ENCODE measurements around the gene TRMT6. TPM values are rescaled to one million over a fixed set of nuclear protein-coding genes. Genes with fewer than 3 reads are reported as not detected.

The TRMT6 gene, protein sequence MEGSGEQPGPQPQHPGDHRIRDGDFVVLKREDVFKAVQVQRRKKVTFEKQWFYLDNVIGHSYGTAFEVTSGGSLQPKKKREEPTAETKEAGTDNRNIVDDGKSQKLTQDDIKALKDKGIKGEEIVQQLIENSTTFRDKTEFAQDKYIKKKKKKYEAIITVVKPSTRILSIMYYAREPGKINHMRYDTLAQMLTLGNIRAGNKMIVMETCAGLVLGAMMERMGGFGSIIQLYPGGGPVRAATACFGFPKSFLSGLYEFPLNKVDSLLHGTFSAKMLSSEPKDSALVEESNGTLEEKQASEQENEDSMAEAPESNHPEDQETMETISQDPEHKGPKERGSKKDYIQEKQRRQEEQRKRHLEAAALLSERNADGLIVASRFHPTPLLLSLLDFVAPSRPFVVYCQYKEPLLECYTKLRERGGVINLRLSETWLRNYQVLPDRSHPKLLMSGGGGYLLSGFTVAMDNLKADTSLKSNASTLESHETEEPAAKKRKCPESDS
- 38.9 and 40.7 TPM in 2 replicates for total RNA-seq (2014; rRNA removed)
- 11.0 TPM for polyA plus RNA-seq (2012)

DNA sequence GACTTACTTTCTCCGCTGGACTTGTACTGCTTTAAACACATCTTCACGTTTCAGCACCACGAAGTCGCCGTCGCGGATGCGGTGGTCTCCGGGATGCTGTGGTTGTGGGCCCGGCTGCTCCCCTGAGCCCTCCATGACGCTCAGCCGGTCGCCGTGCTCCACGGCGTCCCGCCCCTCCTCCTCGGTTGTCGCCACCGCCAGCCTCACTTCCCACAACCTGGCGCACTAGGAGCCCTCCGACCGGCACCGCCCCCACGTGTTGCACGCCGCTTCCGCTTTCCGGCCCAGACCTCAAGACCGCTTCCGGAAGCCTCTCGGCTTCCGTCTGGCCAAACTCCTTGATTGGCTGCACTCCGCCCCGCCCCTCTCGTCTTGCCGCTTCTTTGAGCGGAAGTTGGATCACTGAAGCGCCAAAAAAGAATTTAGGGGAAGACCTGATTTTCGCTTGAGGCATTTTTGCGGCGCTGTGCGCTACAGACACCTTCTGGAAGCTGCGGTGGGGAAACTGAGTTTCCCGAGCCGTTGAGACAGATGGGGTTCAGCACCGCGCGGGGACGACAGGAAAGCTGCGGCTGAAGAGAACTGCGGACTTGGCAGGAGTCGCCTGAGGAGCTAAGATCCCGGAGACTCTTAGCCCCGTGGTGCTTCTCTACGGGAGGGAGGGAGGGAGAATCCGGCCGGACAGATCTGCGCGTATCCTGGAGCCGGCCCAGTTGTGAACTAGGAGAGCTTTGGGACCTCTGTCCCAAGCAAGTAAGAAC is at the start of gene TRMT6, which contains the start of gene MCM8:
TSS of gene TRMT6 (minus strand) at position 263 of the 761 bp plus-strand sequence. CDS start at position 135, 128 bp downstream.
TSS of gene MCM8 (plus strand) at position 382 of the 761 bp plus-strand sequence. CDS start 1,364 bp downstream, outside the sequence.
- DNase-seq (ENCODE audit: low read depth): peak; percentile 93

DNA sequence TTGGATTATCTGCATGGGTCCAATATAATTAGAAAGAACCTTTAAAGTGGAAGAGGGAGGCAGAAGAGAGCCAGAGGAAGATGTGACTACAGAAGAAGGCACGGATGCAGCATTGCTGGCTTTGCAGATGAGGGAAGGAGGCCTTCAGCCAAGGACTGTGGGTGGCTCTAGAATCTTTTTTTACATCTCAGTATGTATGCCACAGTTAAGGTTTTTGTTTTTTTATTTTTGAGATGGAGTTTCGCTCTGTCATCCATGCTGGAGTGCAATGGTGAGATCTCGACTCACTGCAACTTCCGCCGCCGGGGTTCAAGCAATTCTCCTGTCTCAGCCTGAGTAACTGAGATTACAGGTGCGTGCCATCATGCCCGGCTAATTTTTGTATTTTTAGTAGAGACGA is 49.5 kb upstream of the TRMT6 start:
- DNase-seq (ENCODE audit: low read depth): no peak

DNA sequence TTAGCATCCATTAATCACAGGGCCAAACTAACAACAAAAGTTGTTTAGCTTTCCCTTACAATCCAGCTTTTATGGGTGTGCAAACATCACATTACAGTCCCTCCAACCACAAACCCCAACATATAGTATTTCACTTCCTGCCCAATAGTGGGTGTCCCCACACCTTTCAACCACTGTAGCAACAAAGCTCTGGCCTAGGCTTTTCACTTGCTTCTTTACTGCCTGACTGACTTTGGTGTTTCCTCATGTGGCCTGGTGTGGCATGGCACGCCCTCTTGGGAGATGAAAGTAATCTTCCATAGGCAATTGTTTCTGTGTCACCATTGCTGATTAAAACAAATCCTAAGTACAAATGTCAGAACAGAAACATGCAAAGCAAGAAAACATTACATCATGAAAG is 46.4 kb upstream of the TRMT6 start:
- DNase-seq (ENCODE audit: low read depth): no peak

DNA sequence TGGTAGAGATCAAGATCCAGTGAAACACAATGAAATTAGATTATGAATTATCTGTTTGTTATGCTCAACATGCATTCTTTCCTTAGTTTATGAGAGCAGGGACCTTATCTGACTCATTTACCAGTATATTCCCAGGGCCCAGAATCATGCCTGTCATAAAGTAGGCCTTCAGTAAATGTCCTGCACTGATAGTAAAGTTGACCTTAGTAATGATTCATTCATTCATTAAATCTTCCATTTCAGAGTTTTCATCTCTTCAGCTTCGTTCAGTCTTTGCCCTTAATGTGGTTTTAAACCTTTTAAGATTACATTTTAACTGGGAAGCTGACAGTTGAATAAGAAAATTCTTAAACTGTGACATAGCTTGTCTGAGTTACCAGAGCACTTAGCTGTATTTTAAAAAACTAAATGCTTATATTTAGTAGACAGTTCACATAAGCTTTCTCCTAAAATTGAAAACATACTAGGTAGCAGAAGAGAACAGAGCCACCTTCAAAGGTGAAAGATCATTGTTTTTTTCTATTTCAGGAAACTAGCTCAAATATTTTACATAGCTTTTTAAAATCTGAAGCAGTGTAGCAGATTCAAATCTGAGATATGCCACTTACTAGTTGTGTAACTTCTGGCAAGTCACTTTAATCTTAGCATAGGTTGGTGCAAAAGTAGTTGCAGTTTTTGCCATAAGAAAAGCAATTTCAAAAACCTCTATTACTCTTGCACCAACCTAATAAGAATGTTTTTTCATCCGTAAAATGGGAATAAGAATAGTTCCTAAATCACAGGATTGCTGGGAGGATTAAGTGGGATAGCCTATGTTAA is 41.5 kb upstream of the TRMT6 start:
- peak; percentile 37 for DNase-seq (ENCODE audit: low read depth)

DNA sequence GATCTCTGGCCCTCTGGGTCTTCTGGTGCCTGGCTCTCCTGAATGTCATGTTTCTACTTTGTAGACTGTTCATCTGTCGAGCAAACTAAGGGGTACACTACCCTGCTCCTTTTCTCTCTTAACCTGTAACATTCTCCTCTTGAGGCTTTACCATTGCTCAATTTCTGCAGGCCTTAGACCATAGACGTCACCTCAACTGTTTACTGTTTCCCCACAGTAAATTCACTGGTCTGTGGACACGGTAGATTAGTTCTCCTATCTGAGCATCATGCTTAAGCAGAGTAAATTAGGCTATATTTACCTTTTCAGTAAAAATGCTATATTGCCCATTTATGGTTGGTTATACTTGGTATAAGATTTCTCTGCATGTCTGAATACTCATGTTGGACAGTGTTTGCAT is 40.6 kb upstream of the TRMT6 start:
- no peak for DNase-seq (ENCODE audit: low read depth)

DNA sequence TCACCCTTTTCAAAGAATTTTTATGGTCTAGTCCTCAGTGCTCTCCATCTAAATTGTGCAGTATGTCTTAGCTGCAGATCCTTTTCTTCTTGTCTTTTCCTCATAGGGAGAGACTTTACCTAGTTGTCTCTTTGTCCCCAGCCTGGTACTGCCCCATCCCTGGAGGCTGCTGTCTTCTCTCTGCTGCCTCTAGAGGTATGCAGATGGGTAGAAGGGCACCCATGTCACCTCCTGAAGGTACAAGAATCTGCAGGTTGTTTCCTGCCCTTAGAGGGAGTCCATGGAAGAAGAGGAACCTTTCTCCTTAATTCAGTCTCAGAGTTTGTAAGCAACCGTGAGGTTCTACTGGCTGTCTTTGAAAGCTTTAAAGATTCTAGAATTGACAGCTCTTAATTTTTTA is 39.2 kb upstream of the TRMT6 start:
- no peak for DNase-seq (ENCODE audit: low read depth)

DNA sequence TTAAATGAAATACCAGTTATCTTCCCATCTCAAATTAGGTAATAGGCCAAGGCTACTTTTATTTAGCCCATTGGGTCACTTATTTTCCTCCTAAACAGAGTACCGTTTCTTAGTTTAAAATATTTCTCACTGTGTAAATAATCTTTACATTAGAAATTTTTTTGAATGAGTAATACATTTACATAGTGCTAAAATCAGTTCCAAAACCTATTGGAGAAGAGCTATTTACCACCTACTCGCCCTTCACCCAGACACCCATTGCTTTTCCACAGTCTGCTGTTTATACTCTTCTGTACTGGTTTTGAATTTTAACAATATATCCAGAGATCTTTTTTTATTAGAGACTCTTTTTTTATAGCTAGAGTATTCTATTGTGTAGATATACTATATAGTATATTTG is 37.0 kb upstream of the TRMT6 start:
- DNase-seq (ENCODE audit: low read depth): no peak

DNA sequence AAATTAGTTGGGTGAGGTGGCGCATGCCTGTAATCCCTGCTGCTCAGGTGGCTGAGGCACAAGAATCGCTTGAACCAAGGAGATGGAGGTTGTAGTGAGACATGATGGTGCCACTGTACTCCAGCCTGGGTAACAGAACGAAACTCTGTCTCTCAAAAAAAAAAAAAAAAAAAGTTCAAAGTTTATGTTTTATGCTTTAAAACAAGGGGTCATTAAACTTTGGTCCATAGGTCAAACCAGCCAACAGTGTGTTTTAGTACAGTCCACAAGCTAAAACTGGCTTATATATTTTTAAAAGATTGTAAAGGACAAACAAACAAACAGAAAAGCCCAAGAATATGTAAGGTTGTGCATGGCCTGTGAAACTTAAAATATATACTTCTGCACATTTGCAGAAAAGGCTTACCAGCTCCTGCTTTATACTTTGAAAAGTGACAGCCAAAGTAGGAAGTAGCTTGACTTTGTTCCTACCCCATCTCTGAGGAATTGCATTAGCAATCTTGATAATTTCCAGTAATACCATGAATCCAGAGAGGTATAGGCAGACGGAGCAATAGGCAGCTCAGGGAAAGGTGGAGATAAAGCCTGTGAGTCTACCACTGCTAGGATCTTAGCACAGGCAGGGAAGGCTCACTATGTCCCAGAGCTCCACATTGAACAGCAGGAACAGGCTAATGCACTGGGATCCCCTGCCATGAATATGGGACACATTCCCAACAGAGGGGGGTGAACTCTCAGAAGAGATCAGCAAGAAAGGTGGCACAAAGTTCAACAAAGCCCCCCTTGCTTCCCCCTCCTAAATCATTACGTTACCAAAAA is 30.6 kb upstream of the TRMT6 start:
- no peak for DNase-seq (ENCODE audit: low read depth)

DNA sequence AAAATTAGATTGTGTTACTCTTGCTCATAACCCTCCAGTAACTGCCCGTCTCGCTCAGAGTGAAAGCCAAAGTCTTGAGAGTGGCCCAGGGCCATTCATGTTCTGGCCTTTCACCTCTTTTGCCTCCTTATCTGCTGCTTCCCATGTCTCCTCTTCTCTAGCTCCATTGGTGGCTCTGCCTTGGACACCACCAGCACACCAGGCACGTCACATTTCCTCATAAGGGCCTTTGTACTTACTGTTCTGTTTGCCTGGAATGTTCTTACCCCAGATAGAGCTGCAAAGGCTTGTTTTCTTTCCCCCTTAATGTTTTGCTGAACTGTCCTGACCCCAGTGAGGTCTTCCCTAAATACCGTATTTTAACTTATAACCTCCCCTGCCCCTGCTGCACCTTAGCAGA is 29.5 kb upstream of the TRMT6 start:
- no peak for DNase-seq (ENCODE audit: low read depth)

DNA sequence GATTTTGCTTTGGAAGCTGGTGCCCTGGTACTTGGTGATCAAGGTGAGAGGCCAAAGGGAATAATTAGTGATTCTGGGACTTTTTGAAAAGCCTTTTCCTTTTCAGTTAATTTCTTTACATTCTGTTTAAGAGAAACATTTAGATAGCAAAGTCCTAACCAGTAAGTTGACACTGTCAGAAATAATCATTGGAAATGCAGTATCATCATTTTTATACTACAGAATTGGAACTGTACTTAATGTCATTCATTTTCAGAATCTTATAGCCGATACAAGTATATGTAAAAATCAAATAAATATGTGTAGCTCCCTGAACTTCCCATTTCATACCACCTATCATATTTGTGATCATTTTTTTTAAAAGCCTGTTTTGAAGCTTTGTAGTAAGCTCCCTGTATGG is 27.6 kb upstream of the TRMT6 start:
- no peak for DNase-seq (ENCODE audit: low read depth)

DNA sequence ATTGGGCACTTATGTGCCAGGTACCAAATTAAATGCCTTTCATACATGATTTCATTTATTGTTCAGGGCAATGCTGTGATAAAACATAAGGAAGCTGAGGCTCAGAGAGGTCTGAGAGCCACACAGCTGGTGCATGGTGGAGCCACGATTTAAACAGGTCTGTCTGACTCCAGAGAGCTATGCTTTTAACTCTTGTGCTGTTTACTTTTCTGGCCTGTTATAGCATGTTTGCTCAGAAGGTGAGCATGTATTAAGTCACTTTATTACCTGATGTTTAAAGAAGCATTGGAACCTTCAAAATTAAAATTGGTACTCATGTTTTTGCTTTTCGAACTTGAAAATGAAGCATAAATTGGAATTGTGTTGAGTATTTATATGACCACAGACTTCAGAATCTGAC is 26.9 kb upstream of the TRMT6 start:
- no peak for DNase-seq (ENCODE audit: low read depth)

DNA sequence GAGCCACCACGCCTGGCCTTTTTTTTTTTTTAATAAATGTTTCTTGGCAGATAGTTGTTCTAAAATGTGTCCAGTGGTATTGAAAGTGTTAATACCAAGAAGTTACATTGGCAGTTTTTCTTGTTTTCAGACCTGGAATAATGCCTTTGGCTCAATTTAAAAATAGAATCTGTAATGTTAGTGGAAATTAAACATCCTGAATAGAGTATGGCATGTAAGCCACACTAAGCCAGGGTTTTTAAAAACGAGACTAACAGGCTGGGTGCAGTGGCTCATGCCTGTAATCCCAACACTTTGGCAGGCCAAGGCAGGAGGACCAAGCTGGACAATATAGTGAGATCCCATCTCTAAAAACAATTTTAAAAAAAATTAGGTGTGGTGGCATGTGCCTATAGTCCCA is 25.4 kb upstream of the TRMT6 start:
- no peak for DNase-seq (ENCODE audit: low read depth)

DNA sequence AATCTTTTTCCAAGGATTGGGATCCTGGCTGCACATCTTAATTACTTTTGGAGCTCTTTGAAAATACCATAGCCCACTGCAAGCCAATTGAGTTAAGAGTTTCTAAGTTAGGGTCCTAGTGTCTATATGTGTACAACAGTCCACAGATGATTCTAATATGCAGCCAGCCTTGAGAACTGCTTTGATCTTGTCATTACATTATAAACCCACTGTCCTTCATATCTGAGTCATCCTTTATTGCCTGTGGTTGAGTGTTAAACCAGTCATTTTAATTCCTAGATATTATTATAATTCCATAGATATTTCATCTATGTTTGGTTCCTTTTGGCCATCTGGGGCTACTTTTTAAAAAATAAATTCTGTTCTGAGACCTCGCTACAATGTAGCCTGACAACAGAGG is 24.2 kb upstream of the TRMT6 start:
- DNase-seq (ENCODE audit: low read depth): peak; percentile 31

DNA sequence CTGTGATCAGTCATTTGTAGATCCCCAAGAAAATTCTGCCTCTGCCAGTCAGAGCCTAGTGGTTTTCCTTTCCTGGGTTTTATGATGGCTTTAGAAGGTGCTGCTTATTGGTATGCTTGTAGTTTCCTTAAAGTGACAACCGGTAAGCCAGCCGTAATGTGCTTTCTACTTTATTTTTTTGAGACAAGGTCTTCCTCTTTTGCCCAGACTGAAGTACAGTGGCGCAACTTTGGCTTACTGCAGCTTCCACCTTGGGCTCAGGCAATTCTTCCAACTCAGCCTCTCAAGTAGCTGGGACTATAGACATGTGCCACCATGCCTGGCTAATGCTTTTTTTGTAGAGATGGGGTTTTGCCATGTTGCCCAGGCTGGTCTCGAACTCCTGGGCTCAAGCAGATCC is 23.6 kb upstream of the TRMT6 start:
- DNase-seq (ENCODE audit: low read depth): peak; percentile 20

DNA sequence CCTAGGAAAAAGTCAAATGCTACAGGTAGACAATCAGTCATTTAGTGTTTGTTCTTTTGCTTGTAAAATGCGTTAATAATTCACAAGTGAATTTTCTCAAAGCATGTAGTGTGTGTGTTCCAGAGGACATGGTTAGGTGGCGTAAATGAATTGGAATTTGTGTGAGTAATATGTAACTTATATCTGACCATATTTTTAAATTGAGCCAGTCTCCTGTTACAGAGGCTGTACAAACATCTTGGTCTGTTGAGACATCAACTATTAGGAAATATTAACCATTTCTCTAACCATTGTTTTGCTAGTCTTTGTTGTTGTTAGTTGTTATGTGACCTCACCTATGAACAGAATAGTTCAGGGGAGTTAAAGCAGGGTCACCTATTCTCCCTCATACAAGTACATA is 22.8 kb upstream of the TRMT6 start:
- DNase-seq (ENCODE audit: low read depth): peak; percentile 83

DNA sequence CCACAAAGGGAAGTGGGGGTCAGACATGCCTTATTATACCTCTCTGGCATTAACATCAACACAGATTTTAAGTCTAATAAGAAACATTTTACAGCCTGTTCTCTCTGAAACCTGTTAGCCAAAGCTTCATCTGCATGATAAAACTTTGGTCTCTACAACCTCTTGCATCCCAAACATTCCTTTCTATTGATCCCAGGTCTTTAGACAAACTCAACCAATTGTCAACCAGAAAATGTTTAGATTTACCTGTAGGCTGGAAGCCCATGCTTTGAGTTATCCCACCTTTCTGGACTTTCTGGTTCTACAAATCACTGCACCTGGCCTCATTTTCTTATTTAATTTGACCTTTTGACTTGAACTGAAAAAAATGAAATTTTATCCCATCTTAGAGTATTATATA is 20.9 kb upstream of the TRMT6 start:
- no peak for DNase-seq (ENCODE audit: low read depth)

DNA sequence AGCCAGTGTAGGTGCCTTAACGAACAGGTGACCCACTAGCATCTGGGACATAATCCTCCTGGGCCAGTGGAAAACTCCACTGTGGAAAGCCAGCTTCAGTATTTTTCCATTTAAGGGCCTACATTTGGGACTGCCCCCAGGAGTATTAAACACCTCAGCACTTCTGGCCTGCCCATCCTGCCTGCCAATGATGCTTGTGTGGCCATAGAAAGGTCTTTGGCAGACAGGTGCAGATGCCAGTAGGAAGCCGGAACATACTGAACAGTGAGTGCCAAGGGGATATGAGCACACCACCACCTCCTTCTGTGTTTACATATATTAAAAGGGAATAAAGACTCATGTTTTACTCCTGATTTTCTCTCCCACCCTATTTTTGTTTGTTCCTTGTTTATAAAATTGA is 20.0 kb upstream of the TRMT6 start:
- DNase-seq (ENCODE audit: low read depth): no peak

DNA sequence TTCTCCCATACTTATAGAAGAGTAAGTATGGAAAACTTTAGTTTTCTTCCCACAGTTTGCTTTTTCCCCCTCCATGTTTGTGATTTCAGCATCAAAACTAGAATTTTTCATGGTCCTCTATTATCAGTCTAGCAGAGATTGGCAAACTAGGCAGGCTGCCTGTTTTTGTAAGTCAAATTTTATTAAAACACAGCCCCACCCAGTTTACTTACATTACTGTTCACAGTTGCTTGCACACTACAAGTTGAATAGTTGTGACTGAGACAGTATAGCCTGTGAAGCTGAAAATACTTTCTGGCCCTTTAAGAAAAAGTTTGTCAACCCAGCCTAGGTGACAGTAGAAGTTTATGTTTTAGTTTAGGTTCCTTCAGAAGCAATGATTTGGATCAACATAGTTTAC is 19.6 kb upstream of the TRMT6 start:
- DNase-seq (ENCODE audit: low read depth): no peak

DNA sequence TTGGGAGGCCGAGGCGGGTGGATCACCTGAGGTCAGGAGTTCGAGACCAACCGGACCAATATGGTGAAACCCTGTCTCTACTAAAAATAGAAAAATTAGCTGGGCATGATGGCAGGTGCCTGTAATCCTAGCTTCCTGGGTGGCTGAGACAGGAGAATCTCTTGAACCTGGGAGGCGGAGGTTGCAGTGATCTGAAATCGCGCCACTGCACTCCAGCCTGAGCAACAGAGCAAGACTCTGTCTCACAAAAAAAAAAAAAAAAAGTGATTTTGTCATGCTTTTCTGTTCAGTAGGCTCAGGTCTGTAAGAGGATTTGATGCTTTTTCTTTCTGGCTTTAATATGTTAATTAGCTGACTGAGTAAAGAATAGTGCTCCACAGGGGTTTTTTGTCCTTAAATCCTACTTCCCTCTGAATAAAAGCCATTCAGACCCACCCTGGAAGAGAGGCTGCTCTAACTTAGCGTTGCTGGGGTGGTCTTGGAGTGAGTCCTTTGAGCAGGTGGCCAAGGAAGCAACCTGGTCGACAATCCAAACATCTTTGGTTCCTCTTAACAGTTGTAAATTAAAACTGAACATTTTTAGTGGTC is 19.1 kb upstream of the TRMT6 start:
- no peak for DNase-seq (ENCODE audit: low read depth)

DNA sequence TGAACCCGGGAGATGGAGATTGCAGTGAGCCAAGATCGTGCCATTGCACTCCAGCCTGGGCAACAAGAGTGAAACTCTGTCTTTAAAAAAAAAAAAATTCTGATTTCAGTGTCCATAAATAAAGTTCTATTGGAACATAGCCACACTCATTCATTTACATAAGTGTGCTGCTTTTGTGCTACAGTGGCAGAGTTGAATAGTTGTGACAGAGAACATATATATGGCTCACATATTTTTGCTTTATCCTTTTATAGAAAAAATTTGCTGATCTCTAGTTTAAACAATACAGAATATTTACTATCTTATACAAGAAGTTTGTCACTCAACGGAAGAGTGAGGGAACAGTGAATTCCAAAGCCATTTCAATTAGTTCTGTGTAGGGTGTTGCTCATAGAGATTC is 18.1 kb upstream of the TRMT6 start:
- DNase-seq (ENCODE audit: low read depth): no peak

DNA sequence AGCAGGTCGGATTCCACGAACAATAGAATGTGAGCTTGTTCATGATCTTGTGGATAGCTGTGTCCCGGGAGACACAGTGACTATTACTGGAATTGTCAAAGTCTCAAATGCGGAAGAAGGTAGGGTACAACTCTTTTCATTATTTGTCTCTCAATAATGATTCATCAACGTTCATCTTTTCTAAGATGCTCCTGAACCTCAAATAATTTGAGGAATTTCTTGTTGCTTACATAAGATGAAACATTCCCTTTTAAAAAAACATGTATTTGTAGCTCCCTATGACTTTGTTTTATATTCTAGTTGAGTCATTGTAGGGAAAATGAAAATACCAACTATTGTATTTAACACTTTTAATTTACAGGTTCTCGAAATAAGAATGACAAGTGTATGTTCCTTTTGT is 17.1 kb upstream of the TRMT6 start:
- DNase-seq (ENCODE audit: low read depth): peak; percentile 20
